Small intestine (tissue), 7 donors: ENCODE results near the gene YIPF2. TPM values are rescaled to one million over a fixed set of nuclear protein-coding genes. Genes with fewer than 3 reads are reported as not detected.
"Not testable (repeated sequence)": the region's sequence is repeated elsewhere in the genome, so short reads cannot be mapped to it uniquely, and the experiment has no call there.

Source experiments
- DNase-seq, 2 donors: peaks; one replicate each; pipeline versions ENCODE4 v3.0.0 to v3.0.0-alpha.2; 2013
- FAIRE-seq: peaks from 2 replicates; lab custom pipeline; 2012; peaks lifted over from hg19 to GRCh38; lab: Jason Lieb, UNC
- H3K27ac ChIP-seq, 3 donors: one replicate each; pipeline ENCODE4 v1.5.1; 2013; ENCODE audit warnings: low read length in 2 of 3, mild to moderate bottlenecking in 2 of 3, control low read depth in 1 of 3, inconsistent platforms in 1 of 3, low read depth in 1 of 3, moderate library complexity in 1 of 3
- H3K27me3 ChIP-seq, 3 donors: one replicate each; pipeline ENCODE4 v1.6.1; 2013; ENCODE audit warnings: low read length in 3 of 3, inconsistent platforms in 1 of 3; ENCODE audit not compliant: control insufficient read depth in 3 of 3, insufficient read depth in 3 of 3
- H3K36me3 ChIP-seq, 3 donors: one replicate each; pipeline ENCODE4 v1.6.1; 2013; ENCODE audit warnings: low read length in 3 of 3, inconsistent platforms in 1 of 3, low read depth in 1 of 3, mild to moderate bottlenecking in 1 of 3, moderate library complexity in 1 of 3; ENCODE audit not compliant: control insufficient read depth in 3 of 3, insufficient read depth in 2 of 3
- H3K4me1 ChIP-seq, 3 donors: one replicate each; pipeline ENCODE4 v1.6.1; 2013; ENCODE audit warnings: low read length in 2 of 3, inconsistent platforms in 1 of 3, low read depth in 1 of 3, mild to moderate bottlenecking in 1 of 3, moderate library complexity in 1 of 3; ENCODE audit not compliant: control insufficient read depth in 3 of 3, insufficient read depth in 2 of 3
- H3K4me3 ChIP-seq, 3 donors: one replicate each; pipeline ENCODE4 v1.5.1; 2013; ENCODE audit warnings: low read length in 3 of 3, control low read depth in 1 of 3, inconsistent platforms in 1 of 3, low read depth in 1 of 3, mild to moderate bottlenecking in 1 of 3, moderate library complexity in 1 of 3
- H3K9me3 ChIP-seq, 2 donors: one replicate each; pipeline ENCODE4 v1.6.1; 2013; ENCODE audit warnings: low read depth in 1 of 2, low read length in 1 of 2; ENCODE audit not compliant: control insufficient read depth in 2 of 2, insufficient read depth in 1 of 2
- WGBS, 3 donors: extraction: QIAGEN DNeasy Blood & Tissue Kit; methylation state at CpG; one replicate each; pipeline ENCODE4 v1.1.7; 2013; 5-methylcytosine and 5-hydroxymethylcytosine counted together
- polyA plus RNA-seq, 4 donors: library from polyadenylated mRNA; stranded (reverse) in 3 of 4; unstranded in 1 of 4; fragments of 200-250 nt in 3 of 4; fragments of 120-200 nt in 1 of 4; gene quantifications; one replicate each; pipeline versions ENCODE4 v1.2.1 to v1.2.3, GENCODE V29; 2013
- donor health status: healthy with polysubstance abuse.
- donor health status: control.
- donor health status: control.
- donor health status: Bipolar disorder and iron deficiency.
- donor health status: healthy.

YIPF2 gene
- polyA plus RNA-seq, 4 donors = 18.3 to 65.1 (median 40.1) TPM

DNA sequence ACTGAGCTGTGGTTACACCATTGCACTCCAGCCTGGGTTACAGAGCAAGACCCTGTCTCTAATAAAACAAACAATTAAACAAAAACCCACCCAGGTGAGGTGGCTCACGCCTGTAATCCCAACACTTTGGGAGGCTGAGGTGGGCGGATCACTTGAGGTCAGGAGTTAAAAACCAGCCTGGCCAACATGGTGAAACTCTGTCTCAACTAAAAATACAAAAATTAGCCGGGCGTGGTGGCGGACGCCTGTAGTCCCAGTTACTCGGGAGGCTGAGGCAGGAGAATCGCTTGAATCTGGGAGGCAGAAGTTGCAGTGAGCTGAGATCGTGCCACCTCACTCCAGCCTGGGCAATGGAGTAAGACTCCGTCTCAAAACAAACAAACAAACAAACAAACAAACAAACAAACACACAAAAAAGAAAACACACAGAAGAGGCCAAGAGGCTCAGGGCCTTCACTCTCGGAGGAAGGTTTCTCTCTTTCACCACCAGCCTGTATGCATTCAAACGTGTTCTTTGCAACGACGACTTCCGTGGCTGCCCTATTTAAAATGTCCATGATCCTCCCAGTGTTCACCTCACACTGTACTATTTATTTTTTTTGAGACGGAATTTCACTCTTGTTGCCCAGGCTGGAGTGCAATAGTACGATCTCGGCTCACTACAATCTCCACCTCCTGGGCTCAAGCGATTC lies 31.0 kb upstream of the YIPF2 start:
- H3K36me3 ChIP-seq, FAIRE-seq, H3K9me3 ChIP-seq, H3K4me1 ChIP-seq, H3K27me3 ChIP-seq, DNase-seq: not testable (repeated sequence)
- H3K4me3 ChIP-seq = peak overlapping the region in 2 of 3 donors; percentile 62 to 98
- 93 to 95% (median 94%) methylated on average over 19 of the region's 19 CpGs for WGBS, 3 donors
- peak overlapping the region in 1 of 3 donors; percentile 97 for H3K27ac ChIP-seq

DNA sequence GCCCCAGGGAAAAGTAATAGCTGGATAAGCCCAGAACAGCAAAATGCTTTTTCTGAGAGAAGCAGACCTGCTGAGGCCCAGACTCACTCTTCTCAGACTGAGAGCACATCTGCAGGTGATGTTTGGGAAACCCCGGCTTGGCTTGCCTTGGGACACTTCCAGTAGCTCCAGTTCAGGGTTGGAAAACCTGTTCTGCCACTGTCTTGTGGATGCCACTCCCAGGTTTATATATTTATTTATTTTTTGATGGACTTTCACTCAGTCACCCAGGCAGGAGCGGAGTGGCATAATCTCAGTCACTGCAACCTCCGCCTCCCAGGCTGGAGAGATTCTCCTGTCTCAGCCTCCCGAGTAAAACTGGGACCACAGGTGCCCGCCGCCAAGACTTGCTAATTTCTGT lies 24.4 kb upstream of the YIPF2 start:
- no peaks in the 10 kb centered on the region for H3K36me3 ChIP-seq
- H3K4me1 ChIP-seq = peaks cover 0 to 2% (median 0%) of the 10 kb centered on the region in 3 donors
- WGBS, 3 donors = 31 to 69% (median 45%) methylated on average over 6 of the region's 6 CpGs
- DNase-seq (peak; percentile 67 to 87), FAIRE-seq (no peak)
- no peaks in the 10 kb centered on the region for H3K9me3 ChIP-seq
- no peak overlapping the region for H3K27ac ChIP-seq
- no peaks in the 10 kb centered on the region for H3K27me3 ChIP-seq
- H3K4me3 ChIP-seq = no peak overlapping the region

DNA sequence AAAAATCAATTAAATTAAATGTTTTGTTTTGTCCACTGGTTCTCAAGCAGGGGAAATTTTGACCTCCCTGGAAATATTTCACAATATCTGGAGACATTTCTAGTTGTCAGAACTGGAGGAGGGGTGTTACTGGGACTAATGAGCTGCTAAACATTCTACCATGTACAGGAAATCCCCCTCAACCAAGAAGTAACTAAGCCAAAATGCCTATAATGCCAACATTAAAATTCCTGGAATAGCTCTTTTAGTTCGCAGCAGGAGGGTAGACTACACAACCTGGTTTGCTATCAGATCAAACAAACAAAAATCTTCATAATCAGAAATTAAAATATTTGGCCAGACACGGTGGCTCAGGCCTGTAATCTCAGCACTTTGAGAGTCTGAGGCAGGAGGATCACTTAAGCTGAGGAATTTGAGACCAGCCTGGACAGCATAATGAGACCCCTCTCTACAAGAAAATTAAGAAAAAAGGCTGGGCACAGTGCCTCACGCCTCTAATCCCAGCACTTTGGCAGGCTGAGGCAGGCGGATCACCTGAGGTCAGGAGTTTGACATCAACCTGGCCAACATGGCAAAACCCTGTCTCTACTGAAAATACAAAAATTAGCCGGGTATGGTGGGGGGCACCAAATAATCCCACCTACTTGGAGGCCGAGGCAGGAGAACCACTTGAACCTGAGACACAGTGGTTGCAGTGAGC lies 18.7 kb upstream of the YIPF2 start:
- Histone ChIP-seq H3K27ac (no peak overlapping the region), H3K36me3 (no peaks in the 10 kb centered on the region), H3K4me3 (no peak overlapping the region), H3K9me3 (no peaks in the 10 kb centered on the region), H3K27me3 (no peaks in the 10 kb centered on the region), H3K4me1 (no peaks in the 10 kb centered on the region)
- DNase-seq (no peak), FAIRE-seq (no peak)
- 81 to 84% (median 83%) methylated on average over 6 of the region's 6 CpGs for WGBS, 3 donors

DNA sequence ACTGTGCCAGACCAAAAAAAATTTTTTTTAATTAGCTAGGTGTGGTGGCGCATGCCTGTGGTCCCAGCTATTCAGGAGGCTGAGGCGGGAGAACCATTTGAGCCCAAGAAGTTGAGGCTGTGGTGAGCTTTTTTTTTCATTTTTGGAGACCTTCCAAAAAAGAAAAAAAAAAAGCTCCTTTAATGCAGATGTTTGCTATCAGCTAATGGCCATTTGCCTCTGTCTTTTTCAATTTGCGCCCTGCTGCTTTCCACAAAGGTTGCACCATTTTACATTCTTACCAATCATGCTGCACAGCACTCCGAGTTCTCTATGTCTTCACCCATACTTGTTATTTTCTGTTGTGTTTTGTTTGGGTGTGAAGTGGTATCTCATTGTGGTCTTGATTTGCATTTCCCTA lies 16.8 kb upstream of the YIPF2 start:
- Histone ChIP-seq H3K4me1 (peaks cover 0 to 3% (median 0%) of the 10 kb centered on the region in 3 donors), H3K9me3 (no peaks in the 10 kb centered on the region), H3K27ac (no peak overlapping the region), H3K27me3 (no peaks in the 10 kb centered on the region), H3K4me3 (no peak overlapping the region), H3K36me3 (no peaks in the 10 kb centered on the region)
- no peak for DNase-seq
- FAIRE-seq = no peak
- 86 to 94% (median 92%) methylated on average over 4 of the region's 4 CpGs for WGBS, 3 donors

DNA sequence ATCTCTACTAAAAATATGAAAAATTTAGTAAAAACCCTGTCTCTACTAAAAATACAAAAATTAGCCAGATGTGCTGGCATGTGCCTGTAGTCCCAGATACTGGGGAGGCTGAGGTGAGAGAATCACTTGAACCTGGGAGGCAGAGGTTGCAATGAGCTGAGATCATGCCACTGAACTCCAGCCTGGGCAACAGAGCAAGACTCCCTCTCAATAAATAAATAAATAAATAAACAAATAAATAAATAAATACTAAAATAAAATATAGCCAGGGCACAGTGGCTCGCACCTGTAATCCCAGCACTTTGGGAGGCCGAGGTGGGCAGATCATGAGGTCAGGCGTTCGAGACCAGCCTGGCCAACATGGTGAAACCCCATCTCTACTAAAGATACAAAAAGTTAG lies 15.0 kb upstream of the YIPF2 start:
- not testable (repeated sequence) for H3K27me3 ChIP-seq, FAIRE-seq, H3K36me3 ChIP-seq, H3K9me3 ChIP-seq, H3K27ac ChIP-seq, H3K4me3 ChIP-seq, DNase-seq
- H3K4me1 ChIP-seq = peaks cover 0 to 16% (median 0%) of the 10 kb centered on the region in 3 donors
- WGBS, 3 donors = 80 to 97% (median 81%) methylated on average over 4 of the region's 4 CpGs

DNA sequence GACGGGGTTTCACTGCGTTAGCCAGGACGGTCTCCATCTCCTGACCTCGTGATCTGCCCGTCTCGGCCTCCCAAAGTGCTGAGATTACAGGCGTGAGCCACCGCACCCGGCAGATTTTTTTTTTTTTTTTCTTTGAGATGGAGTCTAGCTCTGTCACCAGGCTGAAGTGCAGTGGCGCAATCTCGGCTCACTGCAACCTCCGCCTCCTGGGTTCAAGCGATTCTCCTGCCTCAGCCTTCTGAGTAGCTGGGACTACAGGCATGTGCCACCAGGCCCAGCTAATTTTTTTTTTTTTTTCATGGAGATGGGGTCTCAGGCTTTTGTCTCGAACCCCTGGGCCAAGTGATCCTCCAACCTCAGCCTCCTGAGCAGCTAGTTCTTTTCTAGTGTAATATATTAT lies 13.2 kb upstream of the YIPF2 start:
- not testable (repeated sequence) for FAIRE-seq, H3K27me3 ChIP-seq, H3K9me3 ChIP-seq, H3K4me3 ChIP-seq, DNase-seq, H3K27ac ChIP-seq, H3K36me3 ChIP-seq
- 28 to 68% (median 58%) methylated on average over 13 to 14 of the region's 14 CpGs for WGBS, 3 donors
- peaks cover 0 to 18% (median 0%) of the 10 kb centered on the region in 3 donors for H3K4me1 ChIP-seq

DNA sequence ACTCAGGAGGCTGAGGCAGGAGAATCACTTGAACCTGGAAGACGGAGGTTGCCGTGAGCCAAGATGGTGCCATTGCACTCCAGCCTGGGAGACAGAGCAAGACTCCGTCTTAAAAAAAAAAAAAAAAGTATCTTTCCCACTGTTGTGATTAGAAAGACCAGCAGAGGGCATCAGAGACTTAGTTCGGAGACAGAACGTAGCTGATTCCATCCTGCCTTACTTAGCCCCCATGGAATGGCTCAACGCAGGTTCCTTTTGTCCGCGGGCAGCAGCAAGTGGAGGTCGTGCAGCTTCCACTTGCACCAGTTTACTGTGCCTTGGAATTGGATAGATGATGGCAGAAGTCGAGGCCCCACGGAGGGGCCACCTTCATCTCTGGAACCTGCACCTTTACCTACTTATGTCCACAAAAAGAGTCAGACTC lies 8.2 kb upstream of the YIPF2 start:
- DNase-seq (peak; percentile 80 to 85), FAIRE-seq (no peak)
- WGBS, 3 donors = 2 to 4% (median 4%) methylated on average over 10 to 11 of the region's 11 CpGs
- H3K9me3 ChIP-seq = no peaks in the 10 kb centered on the region
- peaks cover 0 to 16% (median 0%) of the 10 kb centered on the region in 3 donors for H3K4me1 ChIP-seq
- H3K36me3 ChIP-seq = peaks cover 0 to 10% (median 0%) of the 10 kb centered on the region in 3 donors
- H3K4me3 ChIP-seq = no peak overlapping the region
- no peaks in the 10 kb centered on the region for H3K27me3 ChIP-seq
- H3K27ac ChIP-seq = peak overlapping the region in 1 of 3 donors; percentile 17

DNA sequence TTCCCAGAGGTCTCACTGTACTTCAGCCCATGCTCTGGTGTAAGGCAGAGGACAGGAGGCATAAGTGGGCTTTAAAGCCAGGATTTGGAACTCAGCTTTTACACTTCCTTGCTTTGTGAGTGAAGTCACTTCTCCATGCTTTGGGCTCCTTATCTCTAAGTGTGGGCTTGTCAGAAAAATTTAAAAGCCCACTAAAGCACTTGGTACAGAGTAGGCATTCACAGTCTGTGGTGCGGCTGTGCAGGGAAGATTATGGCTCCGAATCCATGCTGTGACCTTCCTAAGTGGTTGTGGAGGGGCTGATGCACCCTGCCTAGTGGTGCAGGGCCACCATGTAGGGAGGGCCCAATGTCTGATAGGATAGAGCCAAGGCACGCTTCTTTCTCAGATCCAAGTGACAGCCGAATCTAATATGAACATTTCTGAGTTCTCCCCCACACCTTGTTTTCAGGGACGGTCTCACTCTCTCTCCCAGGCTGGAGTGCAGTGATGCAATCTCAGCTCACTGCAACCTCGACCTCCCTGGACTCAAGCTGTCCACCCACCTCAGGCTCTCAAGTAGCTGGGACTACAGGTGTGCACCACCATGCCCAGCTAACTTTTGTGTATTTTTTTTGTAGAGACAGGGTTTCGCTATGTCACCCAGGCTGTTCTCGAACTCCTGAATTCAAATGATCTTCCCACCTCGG lies 7.1 kb upstream of the YIPF2 start:
- peaks cover 0 to 16% (median 0%) of the 10 kb centered on the region in 3 donors for H3K4me1 ChIP-seq
- H3K4me3 ChIP-seq = no peak overlapping the region
- H3K36me3 ChIP-seq = peaks cover 0 to 15% (median 4%) of the 10 kb centered on the region in 3 donors
- FAIRE-seq = no peak
- no peak for DNase-seq
- 90 to 93% (median 91%) methylated on average over 9 of the region's 9 CpGs for WGBS, 3 donors
- no peaks in the 10 kb centered on the region for H3K27me3 ChIP-seq
- H3K27ac ChIP-seq = no peak overlapping the region
- no peaks in the 10 kb centered on the region for H3K9me3 ChIP-seq
